Mucosa of descending colon (tissue), 3 donors: ENCODE measurements around the gene APC2. TPM values are rescaled to one million over a fixed set of nuclear protein-coding genes. Genes with fewer than 3 reads are reported as not detected.
"Not testable (repeated sequence)": the region's sequence is repeated elsewhere in the genome, so short reads cannot be mapped to it uniquely, and the experiment has no call there.

Source experiments
- ATAC-seq: fragments of 200-7000 bp; cut with Tn5 transposase; one replicate; pipeline ENCODE4 v1.9.1; 2020; ENCODE audit warnings: mild to moderate bottlenecking, moderate library complexity
- DNase-seq, 3 donors: peaks; one replicate each; pipeline ENCODE4 v3.0.0-alpha.2; 2020
- H3K36me3 ChIP-seq: fragments of 200-600 bp; one replicate; pipeline ENCODE4 v1.8.0; 2021; ENCODE audit warnings: low read depth, mild to moderate bottlenecking
- H3K4me1 ChIP-seq: fragments of 200-600 bp; one replicate; pipeline ENCODE4 v1.8.0; 2021; ENCODE audit warnings: low read depth, mild to moderate bottlenecking
- H3K4me3 ChIP-seq: fragments of 200-600 bp; one replicate; pipeline ENCODE4 v1.8.0; 2021; ENCODE audit warnings: mild to moderate bottlenecking
- H3K9me3 ChIP-seq: fragments of 200-600 bp; one replicate; pipeline ENCODE4 v1.8.0; 2021; ENCODE audit warnings: mild to moderate bottlenecking
- intact Hi-C, 2 donors: fragments of 100-400 bp; cut with DNase I in 1 of 2; cut with micrococcal nuclease in 1 of 2; formaldehyde crosslinking; loops; one replicate each; pipeline versions ENCODE4 v1.11.0 to v1.11.1; 2022; cut with DNase I, micrococcal nuclease
- total RNA-seq, 3 donors: library from RNA; stranded (reverse); fragmentation: NEBNext Ultra II Directional in 2 of 3; extraction: Animal tissue kit (Norgen Biotek cat#: 25700) in 2 of 3; gene quantifications; one replicate each; pipeline versions ENCODE4 v1.2.1 to v1.2.4, GENCODE V29; 2021 to 2023
- TF ChIP-seq, protein P1 (sequence below): fragments of 200-600 bp; IDR thresholded peaks from one replicate; pipeline ENCODE4 v1.8.0; 2022; ENCODE audit warnings: antibody characterized with exemption, mild to moderate bottlenecking
- donor health status: DM: no; HTN: no; CAD: no; lungs with moderate emphysema.
- donor health status: DM: no; HTN: no; CAD: no.
- donor health status: DM: no; HTN: yes; CAD: no.

The APC2 gene
- total RNA-seq, 3 donors from 2014 or later, result 0.23 to 5.9 (median 0.24) TPM

DNA sequence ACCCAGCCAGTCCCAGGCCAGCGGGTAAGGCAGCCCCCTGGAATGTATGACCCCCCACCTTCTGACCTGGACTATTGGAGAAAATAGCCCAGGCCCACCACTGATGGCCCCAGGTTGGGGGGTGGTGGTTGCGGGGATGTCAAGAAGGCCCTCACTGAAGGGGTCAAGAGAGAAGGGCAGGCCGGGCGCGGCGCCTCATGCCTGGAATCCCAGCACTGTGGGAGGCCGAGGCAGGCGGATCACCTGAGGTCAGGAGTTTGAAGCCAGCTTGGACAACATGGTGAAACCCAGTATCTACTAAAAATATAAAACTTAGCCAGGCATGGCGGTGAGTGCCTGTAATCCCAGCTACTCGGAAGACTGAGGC, 64.4 kb downstream of the APC2 start:
- no peaks in the 10 kb centered on the region for H3K4me1 ChIP-seq
- TF ChIP-seq, protein P1, sequence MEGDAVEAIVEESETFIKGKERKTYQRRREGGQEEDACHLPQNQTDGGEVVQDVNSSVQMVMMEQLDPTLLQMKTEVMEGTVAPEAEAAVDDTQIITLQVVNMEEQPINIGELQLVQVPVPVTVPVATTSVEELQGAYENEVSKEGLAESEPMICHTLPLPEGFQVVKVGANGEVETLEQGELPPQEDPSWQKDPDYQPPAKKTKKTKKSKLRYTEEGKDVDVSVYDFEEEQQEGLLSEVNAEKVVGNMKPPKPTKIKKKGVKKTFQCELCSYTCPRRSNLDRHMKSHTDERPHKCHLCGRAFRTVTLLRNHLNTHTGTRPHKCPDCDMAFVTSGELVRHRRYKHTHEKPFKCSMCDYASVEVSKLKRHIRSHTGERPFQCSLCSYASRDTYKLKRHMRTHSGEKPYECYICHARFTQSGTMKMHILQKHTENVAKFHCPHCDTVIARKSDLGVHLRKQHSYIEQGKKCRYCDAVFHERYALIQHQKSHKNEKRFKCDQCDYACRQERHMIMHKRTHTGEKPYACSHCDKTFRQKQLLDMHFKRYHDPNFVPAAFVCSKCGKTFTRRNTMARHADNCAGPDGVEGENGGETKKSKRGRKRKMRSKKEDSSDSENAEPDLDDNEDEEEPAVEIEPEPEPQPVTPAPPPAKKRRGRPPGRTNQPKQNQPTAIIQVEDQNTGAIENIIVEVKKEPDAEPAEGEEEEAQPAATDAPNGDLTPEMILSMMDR, result no peak
- DNase-seq (no peak), ATAC-seq (no peak)
- intact Hi-C loops, result no loop called here
- no peak overlapping the region for H3K4me3 ChIP-seq
- no peaks in the 10 kb centered on the region for H3K9me3 ChIP-seq
- no peaks in the 10 kb centered on the region for H3K36me3 ChIP-seq

DNA sequence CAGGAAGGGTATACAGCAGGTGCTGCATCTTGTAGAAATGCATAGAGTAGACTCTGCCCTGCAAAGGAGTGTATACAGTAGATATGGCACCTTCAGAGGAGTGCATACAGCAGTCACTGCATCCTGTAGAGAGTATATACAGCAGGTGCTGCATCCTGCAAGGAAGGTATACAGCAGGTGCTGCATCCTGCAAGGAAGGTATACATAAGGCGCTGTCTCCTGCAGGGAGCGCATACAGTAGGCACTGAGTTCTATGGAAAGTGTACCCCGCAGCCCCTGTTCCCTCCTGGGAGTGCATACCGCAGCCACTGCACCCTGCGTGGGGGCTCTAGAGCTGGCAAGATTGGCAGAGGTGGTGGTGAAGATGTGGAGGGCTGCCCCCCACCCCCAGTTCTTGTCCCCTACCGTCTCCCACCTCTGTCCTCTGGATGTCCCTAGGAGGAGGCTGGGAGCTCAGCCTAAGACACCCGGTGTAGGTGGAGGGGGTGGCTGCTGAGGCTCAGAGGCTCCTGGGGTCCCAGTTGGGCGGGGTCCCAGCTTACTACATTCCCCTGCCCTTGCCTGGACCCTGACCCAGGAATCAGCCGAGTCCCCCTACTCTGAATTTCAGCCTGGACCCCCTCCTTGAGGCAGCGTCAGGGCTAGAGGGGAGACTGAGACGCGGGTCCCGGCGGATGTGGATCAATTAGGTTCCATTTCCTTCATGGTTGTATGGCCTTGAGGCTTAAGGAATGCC, 65.2 kb downstream of the APC2 start:
- Histone ChIP-seq H3K36me3 (no peaks in the 10 kb centered on the region), H3K4me3 (no peak overlapping the region), H3K9me3 (no peaks in the 10 kb centered on the region), H3K4me1 (no peaks in the 10 kb centered on the region)
- intact Hi-C loops, result no loop called here
- no peak for DNase-seq
- TF ChIP-seq, protein P1, result no peak
- no peak for ATAC-seq

DNA sequence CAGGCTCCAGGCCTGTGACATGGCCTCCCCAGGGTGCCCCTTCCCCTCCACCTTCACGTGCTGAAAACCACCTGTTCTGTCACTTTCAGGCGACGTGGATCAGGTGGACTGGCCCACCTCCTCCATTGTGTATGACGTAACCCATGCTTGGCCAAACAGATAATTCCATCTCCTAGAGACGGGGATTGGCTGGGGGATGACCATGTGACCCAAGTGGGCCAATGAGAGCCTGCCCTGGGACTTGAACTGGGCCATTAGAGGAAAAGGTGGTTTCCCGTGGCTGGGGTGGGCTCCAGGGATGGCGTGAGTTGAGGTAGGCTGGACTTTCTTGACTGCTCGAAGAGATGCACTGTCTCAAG, 66.5 kb downstream of the APC2 start:
- Histone ChIP-seq H3K9me3 (no peaks in the 10 kb centered on the region), H3K4me1 (no peaks in the 10 kb centered on the region), H3K4me3 (no peak overlapping the region), H3K36me3 (no peaks in the 10 kb centered on the region)
- TF ChIP-seq, protein P1, result no peak
- ATAC-seq, result no peak
- DNase-seq, result no peak
- intact Hi-C loops, result no loop called here

DNA sequence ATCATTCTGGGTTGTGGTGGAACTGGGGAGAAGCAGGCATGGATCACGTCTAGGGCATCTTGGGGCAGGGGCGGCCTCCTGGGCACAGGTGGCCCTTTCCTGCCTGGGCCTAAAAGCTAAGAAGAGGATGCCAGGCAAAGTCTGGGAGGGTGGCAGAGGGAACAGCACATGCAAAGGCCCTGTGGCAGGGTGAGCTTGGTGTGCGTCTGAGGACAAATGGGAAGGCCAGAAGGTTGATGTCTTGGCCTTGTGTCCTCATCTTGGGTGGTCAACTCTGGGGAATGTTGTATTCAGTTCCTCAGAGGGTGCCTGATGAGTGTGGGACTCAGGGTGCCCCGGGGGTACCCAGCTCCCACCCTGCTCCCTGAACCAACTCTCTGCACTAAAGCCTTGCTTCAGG, 68.5 kb downstream of the APC2 start:
- intact Hi-C loops, result no loop called here
- Histone ChIP-seq H3K9me3 (no peaks in the 10 kb centered on the region), H3K4me3 (no peak overlapping the region), H3K4me1 (no peaks in the 10 kb centered on the region), H3K36me3 (no peaks in the 10 kb centered on the region)
- ATAC-seq (no peak), DNase-seq (no peak)
- TF ChIP-seq, protein P1, result no peak

DNA sequence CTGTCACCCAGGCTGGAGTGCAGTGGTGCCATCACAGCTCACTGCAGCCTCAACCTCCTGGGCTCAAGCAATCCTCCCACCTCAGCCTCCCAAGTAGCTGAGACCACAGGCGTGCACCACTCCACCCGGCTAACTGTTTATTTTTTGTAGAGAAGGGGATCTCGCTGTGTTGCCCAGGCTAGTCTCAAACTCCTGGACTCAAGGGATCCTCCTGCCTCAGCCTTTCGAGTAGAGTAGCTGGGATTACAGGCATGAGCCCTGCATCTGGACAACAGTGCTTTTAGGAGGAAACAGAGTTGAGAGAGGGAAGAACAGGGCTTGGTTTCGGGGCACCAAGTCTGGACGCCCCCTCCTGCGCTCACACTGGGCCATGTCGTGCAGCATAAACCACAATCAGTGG, 69.9 kb downstream of the APC2 start:
- DNase-seq, H3K36me3 ChIP-seq, ATAC-seq, H3K4me1 ChIP-seq, H3K4me3 ChIP-seq, H3K9me3 ChIP-seq, intact Hi-C loops: not testable (repeated sequence)

DNA sequence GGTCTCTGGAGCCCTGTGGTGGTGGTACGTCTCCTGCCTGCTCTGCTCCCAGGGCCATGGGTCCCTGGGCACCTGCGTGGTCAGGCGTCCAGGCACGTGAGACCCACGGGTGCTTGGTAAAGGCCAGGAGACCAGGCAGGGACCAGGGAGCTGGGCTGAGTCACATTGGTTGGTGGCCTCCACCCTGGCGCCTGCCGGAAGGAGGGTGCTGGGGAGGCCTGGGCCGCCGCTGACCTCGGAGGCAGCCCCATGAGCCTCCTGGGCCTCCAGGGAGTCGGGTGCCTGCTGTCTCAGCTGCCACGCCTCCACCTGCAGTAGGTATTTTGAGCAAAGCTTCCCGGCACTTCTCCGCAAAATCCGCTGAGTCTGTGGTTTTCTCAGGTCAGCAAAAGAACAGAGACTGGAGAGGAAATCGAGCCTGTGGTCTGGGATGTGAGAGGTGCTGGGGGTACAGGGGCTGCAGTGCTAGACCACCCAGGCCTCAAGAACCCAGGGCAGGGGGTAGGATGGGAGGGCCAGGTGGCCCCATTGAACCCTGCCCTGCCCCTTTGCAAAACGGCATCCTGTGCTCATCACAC, 70.4 kb downstream of the APC2 start:
- intact Hi-C loops, result no loop called here
- no peaks in the 10 kb centered on the region for H3K9me3 ChIP-seq
- ATAC-seq (no peak), DNase-seq (no peak)
- H3K4me3 ChIP-seq, result no peak overlapping the region
- no peaks in the 10 kb centered on the region for H3K36me3 ChIP-seq
- TF ChIP-seq, protein P1, result no peak
- H3K4me1 ChIP-seq, result no peaks in the 10 kb centered on the region
